ENCODE measurements around the gene PTPRN. TPM values are rescaled to one million over a fixed set of nuclear protein-coding genes. Genes with fewer than 3 reads are reported as not detected.
A peak's percentile ranks its signal among the peaks of the same experiment; 100 is the strongest.

Gene PTPRN
- polyA plus RNA-seq, 2 of the 4 experiments (the other 2 are of a cell fraction): 0.44 to 1.1 TPM

GRCh38 chr2:219285373-219285735, 23.8 kb downstream of the PTPRN start (continued):
- TF ChIP-seq, protein P1, sequence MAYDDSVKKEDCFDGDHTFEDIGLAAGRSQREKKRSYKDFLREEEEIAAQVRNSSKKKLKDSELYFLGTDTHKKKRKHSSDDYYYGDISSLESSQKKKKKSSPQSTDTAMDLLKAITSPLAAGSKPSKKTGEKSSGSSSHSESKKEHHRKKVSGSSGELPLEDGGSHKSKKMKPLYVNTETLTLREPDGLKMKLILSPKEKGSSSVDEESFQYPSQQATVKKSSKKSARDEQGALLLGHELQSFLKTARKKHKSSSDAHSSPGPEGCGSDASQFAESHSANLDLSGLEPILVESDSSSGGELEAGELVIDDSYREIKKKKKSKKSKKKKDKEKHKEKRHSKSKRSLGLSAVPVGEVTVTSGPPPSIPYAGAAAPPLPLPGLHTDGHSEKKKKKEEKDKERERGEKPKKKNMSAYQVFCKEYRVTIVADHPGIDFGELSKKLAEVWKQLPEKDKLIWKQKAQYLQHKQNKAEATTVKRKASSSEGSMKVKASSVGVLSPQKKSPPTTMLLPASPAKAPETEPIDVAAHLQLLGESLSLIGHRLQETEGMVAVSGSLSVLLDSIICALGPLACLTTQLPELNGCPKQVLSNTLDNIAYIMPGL (CRISPR knock-in tag; IDR thresholded peaks at IDR 0.05; ENCODE audit: borderline replicate concordance): no peak
- TF ChIP-seq RCOR1 (IDR thresholded peaks at IDR 0.05; ENCODE audit: low read depth, low read length): no peak
- TF ChIP-seq EP300 (IDR thresholded peaks at IDR 0.05): no peak
- no peak for TF ChIP-seq ZC3H11A (IDR thresholded peaks at IDR 0.05)
- TF ChIP-seq RNF2 (IDR thresholded peaks at IDR 0.05; ENCODE audit: borderline replicate concordance, low read depth): no peak
- no peak for TF ChIP-seq FOXS1 (CRISPR knock-in tag; IDR thresholded peaks at IDR 0.05)

DNA sequence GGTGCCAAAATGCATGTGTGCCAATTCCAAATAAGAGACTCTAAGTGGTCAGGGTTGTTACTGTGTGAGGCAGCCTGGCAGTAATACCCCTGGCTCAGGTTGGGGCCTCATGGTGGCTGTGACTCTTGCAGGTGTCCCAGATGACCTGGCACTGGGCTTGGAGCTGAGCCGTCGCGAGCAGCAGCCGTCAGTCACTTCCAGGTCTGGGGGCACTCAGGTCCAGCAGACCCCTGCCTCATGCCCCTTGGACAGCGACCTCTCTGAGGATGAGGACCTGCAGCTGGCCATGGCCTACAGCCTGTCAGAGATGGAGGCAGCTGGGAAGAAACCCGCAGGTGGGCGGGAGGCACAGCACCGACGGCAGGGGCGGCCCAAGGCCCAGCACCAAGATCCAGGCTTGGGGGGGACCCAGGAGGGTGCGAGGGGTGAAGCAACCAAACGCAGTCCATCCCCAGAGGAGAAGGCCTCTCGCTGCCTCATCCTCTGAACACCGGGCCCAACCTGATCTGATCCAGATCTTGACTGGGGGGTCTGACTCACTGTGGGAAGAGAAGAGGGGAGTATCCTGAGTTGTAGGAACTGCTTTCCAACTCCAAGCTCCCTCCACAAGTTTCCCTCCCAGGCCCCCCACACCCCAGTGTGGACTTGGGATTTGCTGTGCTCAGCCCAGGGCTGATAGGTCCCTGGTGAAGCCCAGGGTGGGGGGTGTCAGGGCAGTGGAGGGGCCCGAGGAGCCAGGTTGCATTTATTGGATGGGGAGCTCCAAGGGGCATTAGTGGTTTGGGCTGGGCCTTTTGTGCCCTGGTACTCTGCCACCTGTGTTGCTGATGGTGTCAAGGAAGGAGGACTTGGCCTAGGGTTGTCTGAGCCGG, 24.5 kb downstream of the PTPRN start:
- Histone ChIP-seq H3K4me2 (no peak overlapping the region), H3K27ac (0 out of 6 replicates have a peak overlapping the region, but pooled peaks of 1 of the 2 experiments have one; percentile 21), H3K4me3 (no peak overlapping the region), H3K4me1 (peaks cover 26% of the 10 kb centered on the region), H3K9me3 (no peaks in the 10 kb centered on the region)
- WGBS (ENCODE audit: missing lambda C conversion rate): 93% methylated on average over 10 of the region's 16 CpGs
- no peak for ATAC-seq
- ChIA-PET POLR2A (interaction anchor here (1.0 kb wide), 1 partner anchor 10 kb away, joined by 5 read pairs; no protein-coding TSS in a partner anchor), CTCF (interaction anchor here (0.9 to 16.2 kb wide), 5 partner anchors 7 to 114 kb away, joined by 3 to 540 read pairs (median 7); partner anchors contain the start of gene DNAJB2)
- TF ChIP-seq, protein P2, sequence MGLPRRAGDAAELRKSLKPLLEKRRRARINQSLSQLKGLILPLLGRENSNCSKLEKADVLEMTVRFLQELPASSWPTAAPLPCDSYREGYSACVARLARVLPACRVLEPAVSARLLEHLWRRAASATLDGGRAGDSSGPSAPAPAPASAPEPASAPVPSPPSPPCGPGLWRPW (IDR thresholded peaks at IDR 0.05): no peak
- TF ChIP-seq BHLHE40 (IDR thresholded peaks at IDR 0.05; ENCODE audit: low read depth, low read length) (no peak), FOSB (CRISPR knock-in tag; IDR thresholded peaks at IDR 0.05) (no peak), EHF (CRISPR knock-in tag; IDR thresholded peaks at IDR 0.05) (no peak), RNF2 (IDR thresholded peaks at IDR 0.05; ENCODE audit: borderline replicate concordance, low read depth) (no peak), RCOR1 (IDR thresholded peaks at IDR 0.05; ENCODE audit: low read depth, low read length) (no peak), ZFP36 (IDR thresholded peaks at IDR 0.05; ENCODE audit: borderline replicate concordance, partially characterized antibody) (no peak), PBX3 (IDR thresholded peaks at IDR 0.05) (no peak), CHD2 (IDR thresholded peaks at IDR 0.05; ENCODE audit: low read length, partially characterized antibody) (no peak), CBX2 (IDR thresholded peaks at IDR 0.05; ENCODE audit: borderline replicate concordance, low read depth) (no peak), ESRRA (IDR thresholded peaks at IDR 0.05; ENCODE audit: borderline replicate concordance, low read length) (no peak), EP300 (IDR thresholded peaks at IDR 0.05) (no peak), NPAS2 (CRISPR knock-in tag; IDR thresholded peaks at IDR 0.05; ENCODE audit: borderline replicate concordance) (no peak), HEYL (CRISPR knock-in tag; IDR thresholded peaks at IDR 0.05) (no peak), JUNB (IDR thresholded peaks at IDR 0.05) (no peak)
- TF ChIP-seq, protein P1 (CRISPR knock-in tag; IDR thresholded peaks at IDR 0.05; ENCODE audit: borderline replicate concordance): no peak
- no peak for DNase-seq (ENCODE audit: low read depth in 1 of 2, low spot score in 1 of 2)
- no peak for FAIRE-seq
